ENCODE data around the gene ESR1.

The ESR1 gene

DNA sequence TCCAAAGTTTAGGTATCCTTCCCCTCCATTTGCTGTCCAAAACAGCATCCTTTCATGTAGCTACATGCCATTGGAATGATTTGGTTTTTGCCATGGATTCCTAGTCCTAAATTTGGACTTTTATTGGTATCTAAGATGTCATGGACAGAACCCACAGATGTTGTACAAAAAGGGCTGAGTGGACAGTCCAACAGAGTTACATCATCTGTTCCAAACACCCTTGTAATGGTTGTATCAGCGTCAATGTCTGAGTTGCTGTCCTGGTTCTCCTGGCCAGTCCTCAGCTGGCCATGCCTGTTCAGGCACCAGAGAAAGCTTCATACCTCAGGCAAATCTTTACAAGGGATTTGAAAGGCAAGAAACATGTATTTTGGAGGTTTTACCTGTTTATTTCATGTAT lies 191.3 kb downstream of the ESR1 start:
- Histone ChIP-seq H3K79me1 (ENCODE audit: low read depth, low read length) (no peaks in the 10 kb centered on the region), H3K27ac (replicated peaks; ENCODE audit: low read length) (no peak overlapping the region), H2AFZ (ENCODE audit: low read length) (no peak overlapping the region), H3K23ac (ENCODE audit: low read depth, low read length, poor library complexity) (no peak overlapping the region), H4K8ac (ENCODE audit: low read depth, low read length) (no peak overlapping the region), H3K9ac (ENCODE audit: low read depth, low read length, poor library complexity) (no peak overlapping the region), H2BK15ac (ENCODE audit: low read length) (no peak overlapping the region), H3K18ac (ENCODE audit: low read length) (no peak overlapping the region), H2BK5ac (ENCODE audit: low read length) (no peak overlapping the region), H3K14ac (ENCODE audit: low read length) (no peak overlapping the region), H3K4me1 (ENCODE audit: control insufficient read depth in 2 of 2, insufficient read depth in 1 of 2, low read depth in 1 of 2, low read length in 2 of 2) (no peaks in the 10 kb centered on the region), H3K4ac (ENCODE audit: low read length) (no peak overlapping the region), H2BK120ac (ENCODE audit: low read depth, low read length) (no peak overlapping the region), H3K4me3 (ENCODE audit: low read length in 2 of 2) (no peak overlapping the region), H2BK12ac (ENCODE audit: low read length) (no peak overlapping the region), H3K36me3 (replicated peaks in 1 of 2; ENCODE audit: control insufficient read depth in 2 of 2, insufficient read depth in 2 of 2, low read length in 2 of 2) (no peaks in the 10 kb centered on the region), H3K9me3 (replicated peaks in 1 of 2; ENCODE audit: control insufficient read depth in 2 of 2, insufficient read depth in 1 of 2, low read depth in 1 of 2, low read length in 2 of 2) (no peaks in the 10 kb centered on the region), H3K27me3 (ENCODE audit: control insufficient read depth in 3 of 3, insufficient read depth in 3 of 3, low read depth in 1 of 3, low read length in 3 of 3) (no peaks in the 10 kb centered on the region), H4K91ac (ENCODE audit: low read depth, low read length, poor library complexity) (no peak overlapping the region), H3K4me2 (ENCODE audit: insufficient read depth, low read length, poor library complexity, severe bottlenecking) (no peak overlapping the region), H2AK5ac (ENCODE audit: low read depth, low read length) (no peak overlapping the region)
- no peak for DNase-seq (ENCODE audit: low spot score)
- no CpG with 5 or more reads among the region's 1 CpG for WGBS, 2 donors (ENCODE audit: extremely low coverage in 2 of 2, insufficient read length in 2 of 2, insufficient replicate concordance in 1 of 2)

DNA sequence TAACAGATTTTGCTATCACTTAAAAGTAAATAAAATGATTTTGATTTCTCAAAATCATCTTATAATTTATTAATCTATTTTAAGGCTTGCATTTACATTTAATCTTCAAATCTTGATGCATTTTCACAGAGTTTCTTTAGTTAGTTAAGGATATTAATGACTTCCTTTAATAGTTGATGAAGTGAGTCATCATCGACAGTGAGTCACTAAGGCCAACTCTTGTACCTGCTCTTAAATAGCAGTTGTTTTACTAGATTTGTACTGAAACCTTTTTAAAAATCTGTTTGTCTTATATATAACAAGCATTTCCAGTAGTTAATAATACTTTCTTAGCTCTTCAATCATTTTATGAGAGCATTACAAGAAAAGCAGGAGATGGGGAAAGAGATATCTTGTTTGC lies 191.7 kb downstream of the ESR1 start:
- no peak for DNase-seq (ENCODE audit: low spot score)
- Histone ChIP-seq H2BK5ac (ENCODE audit: low read length) (no peak overlapping the region), H2BK15ac (ENCODE audit: low read length) (no peak overlapping the region), H3K36me3 (replicated peaks in 1 of 2; ENCODE audit: control insufficient read depth in 2 of 2, insufficient read depth in 2 of 2, low read length in 2 of 2) (no peaks in the 10 kb centered on the region), H3K23ac (ENCODE audit: low read depth, low read length, poor library complexity) (no peak overlapping the region), H3K79me1 (ENCODE audit: low read depth, low read length) (no peaks in the 10 kb centered on the region), H2AFZ (ENCODE audit: low read length) (no peak overlapping the region), H3K27ac (replicated peaks; ENCODE audit: low read length) (no peak overlapping the region), H3K4me1 (ENCODE audit: control insufficient read depth in 2 of 2, insufficient read depth in 1 of 2, low read depth in 1 of 2, low read length in 2 of 2) (no peaks in the 10 kb centered on the region), H3K27me3 (ENCODE audit: control insufficient read depth in 3 of 3, insufficient read depth in 3 of 3, low read depth in 1 of 3, low read length in 3 of 3) (no peaks in the 10 kb centered on the region), H3K18ac (ENCODE audit: low read length) (no peak overlapping the region), H3K4me3 (ENCODE audit: low read length in 2 of 2) (no peak overlapping the region), H3K9ac (ENCODE audit: low read depth, low read length, poor library complexity) (no peak overlapping the region), H3K9me3 (replicated peaks in 1 of 2; ENCODE audit: control insufficient read depth in 2 of 2, insufficient read depth in 1 of 2, low read depth in 1 of 2, low read length in 2 of 2) (no peaks in the 10 kb centered on the region), H3K4me2 (ENCODE audit: insufficient read depth, low read length, poor library complexity, severe bottlenecking) (no peak overlapping the region), H4K8ac (ENCODE audit: low read depth, low read length) (no peak overlapping the region), H3K14ac (ENCODE audit: low read length) (no peak overlapping the region), H2BK120ac (ENCODE audit: low read depth, low read length) (no peak overlapping the region), H2AK5ac (ENCODE audit: low read depth, low read length) (no peak overlapping the region), H2BK12ac (ENCODE audit: low read length) (no peak overlapping the region), H4K91ac (ENCODE audit: low read depth, low read length, poor library complexity) (no peak overlapping the region), H3K4ac (ENCODE audit: low read length) (no peak overlapping the region)
- WGBS, 2 donors (ENCODE audit: extremely low coverage in 2 of 2, insufficient read length in 2 of 2, insufficient replicate concordance in 1 of 2), result no CpG with 5 or more reads among the region's 1 CpG

DNA sequence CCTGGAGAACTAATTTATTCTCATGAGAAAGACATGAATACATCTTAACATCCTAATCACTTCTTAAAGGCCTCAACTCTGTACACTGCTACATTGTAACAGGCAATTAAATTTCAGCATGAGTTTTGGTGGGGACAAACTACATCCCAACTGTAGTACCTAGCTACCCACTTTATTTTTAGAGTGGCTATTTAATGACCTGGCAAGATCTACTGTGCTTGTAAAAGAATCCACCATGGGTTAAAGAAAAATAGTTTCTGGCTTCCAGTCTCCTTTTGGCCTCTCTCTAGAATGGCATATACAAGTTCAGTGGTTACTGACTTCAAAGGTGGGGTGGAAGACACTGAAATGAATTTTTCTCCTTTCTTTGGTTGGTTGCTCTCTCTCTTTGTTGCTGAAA lies 193.9 kb downstream of the ESR1 start:
- H2BK5ac ChIP-seq (ENCODE audit: low read length), result no peak overlapping the region
- H2AK5ac ChIP-seq (ENCODE audit: low read depth, low read length), result no peak overlapping the region
- H3K18ac ChIP-seq (ENCODE audit: low read length), result no peak overlapping the region
- no peak overlapping the region for H3K4me3 ChIP-seq (ENCODE audit: low read length in 2 of 2)
- H3K36me3 ChIP-seq (replicated peaks in 1 of 2; ENCODE audit: control insufficient read depth in 2 of 2, insufficient read depth in 2 of 2, low read length in 2 of 2), result no peaks in the 10 kb centered on the region
- no peak overlapping the region for H2BK12ac ChIP-seq (ENCODE audit: low read length)
- H3K27ac ChIP-seq (replicated peaks; ENCODE audit: low read length), result no peak overlapping the region
- no peak overlapping the region for H4K8ac ChIP-seq (ENCODE audit: low read depth, low read length)
- H2BK15ac ChIP-seq (ENCODE audit: low read length), result no peak overlapping the region
- DNase-seq (ENCODE audit: low spot score), result no peak
- no peaks in the 10 kb centered on the region for H3K27me3 ChIP-seq (ENCODE audit: control insufficient read depth in 3 of 3, insufficient read depth in 3 of 3, low read depth in 1 of 3, low read length in 3 of 3)
- H3K4me2 ChIP-seq (ENCODE audit: insufficient read depth, low read length, poor library complexity, severe bottlenecking), result no peak overlapping the region
- no peak overlapping the region for H3K4ac ChIP-seq (ENCODE audit: low read length)
- H3K23ac ChIP-seq (ENCODE audit: low read depth, low read length, poor library complexity), result no peak overlapping the region
- no peaks in the 10 kb centered on the region for H3K79me1 ChIP-seq (ENCODE audit: low read depth, low read length)
- H2AFZ ChIP-seq (ENCODE audit: low read length), result no peak overlapping the region
- H2BK120ac ChIP-seq (ENCODE audit: low read depth, low read length), result no peak overlapping the region
- no peak overlapping the region for H3K14ac ChIP-seq (ENCODE audit: low read length)
- H3K9ac ChIP-seq (ENCODE audit: low read depth, low read length, poor library complexity), result no peak overlapping the region
- no peak overlapping the region for H4K91ac ChIP-seq (ENCODE audit: low read depth, low read length, poor library complexity)
- no peaks in the 10 kb centered on the region for H3K4me1 ChIP-seq (ENCODE audit: control insufficient read depth in 2 of 2, insufficient read depth in 1 of 2, low read depth in 1 of 2, low read length in 2 of 2)
- no peaks in the 10 kb centered on the region for H3K9me3 ChIP-seq (replicated peaks in 1 of 2; ENCODE audit: control insufficient read depth in 2 of 2, insufficient read depth in 1 of 2, low read depth in 1 of 2, low read length in 2 of 2)

GRCh38 chr6:152002306-152002705 lies 194.8 kb downstream of the ESR1 start:
- no peaks in the 10 kb centered on the region for H3K27me3 ChIP-seq (ENCODE audit: control insufficient read depth in 3 of 3, insufficient read depth in 3 of 3, low read depth in 1 of 3, low read length in 3 of 3)
- H2BK15ac ChIP-seq (ENCODE audit: low read length), result no peak overlapping the region
- no peak overlapping the region for H4K8ac ChIP-seq (ENCODE audit: low read depth, low read length)
- no peak overlapping the region for H3K4ac ChIP-seq (ENCODE audit: low read length)
- no peak overlapping the region for H3K27ac ChIP-seq (replicated peaks; ENCODE audit: low read length)
- H2AFZ ChIP-seq (ENCODE audit: low read length), result no peak overlapping the region
- H3K79me1 ChIP-seq (ENCODE audit: low read depth, low read length), result no peaks in the 10 kb centered on the region
- no peak overlapping the region for H3K4me2 ChIP-seq (ENCODE audit: insufficient read depth, low read length, poor library complexity, severe bottlenecking)
- no peaks in the 10 kb centered on the region for H3K9me3 ChIP-seq (replicated peaks in 1 of 2; ENCODE audit: control insufficient read depth in 2 of 2, insufficient read depth in 1 of 2, low read depth in 1 of 2, low read length in 2 of 2)
- H3K14ac ChIP-seq (ENCODE audit: low read length), result no peak overlapping the region
- H3K18ac ChIP-seq (ENCODE audit: low read length), result no peak overlapping the region
- no peak overlapping the region for H3K23ac ChIP-seq (ENCODE audit: low read depth, low read length, poor library complexity)
- no peak for DNase-seq (ENCODE audit: low spot score)
- H2BK120ac ChIP-seq (ENCODE audit: low read depth, low read length), result no peak overlapping the region
- H2AK5ac ChIP-seq (ENCODE audit: low read depth, low read length), result no peak overlapping the region
- no peak overlapping the region for H3K4me3 ChIP-seq (ENCODE audit: low read length in 2 of 2)
- H2BK5ac ChIP-seq (ENCODE audit: low read length), result no peak overlapping the region
- no peak overlapping the region for H2BK12ac ChIP-seq (ENCODE audit: low read length)
- no CpG with 5 or more reads among the region's 6 CpGs for WGBS, 2 donors (ENCODE audit: extremely low coverage in 2 of 2, insufficient read length in 2 of 2, insufficient replicate concordance in 1 of 2)
- H3K36me3 ChIP-seq (replicated peaks in 1 of 2; ENCODE audit: control insufficient read depth in 2 of 2, insufficient read depth in 2 of 2, low read length in 2 of 2), result no peaks in the 10 kb centered on the region
- H4K91ac ChIP-seq (ENCODE audit: low read depth, low read length, poor library complexity), result no peak overlapping the region
- H3K9ac ChIP-seq (ENCODE audit: low read depth, low read length, poor library complexity), result no peak overlapping the region
- no peaks in the 10 kb centered on the region for H3K4me1 ChIP-seq (ENCODE audit: control insufficient read depth in 2 of 2, insufficient read depth in 1 of 2, low read depth in 1 of 2, low read length in 2 of 2)

All from neuronal stem cell (in vitro differentiated cells).